Measurements from ENCODE around the gene TAX1BP3. TPM values are rescaled to one million over a fixed set of nuclear protein-coding genes. Genes with fewer than 3 reads are reported as not detected.
A peak's percentile ranks its signal among the peaks of the same experiment; 100 is the strongest.

The TAX1BP3 gene
- total RNA-seq, 1 donor from 2014 or later = 82.8 TPM

- Histone ChIP-seq H3K27ac (no peak overlapping the region), H3K9me3 (no peaks in the 10 kb centered on the region), H3K27me3 (ENCODE audit: low read depth) (peaks cover 28% of the 10 kb centered on the region), H3K4me3 (no peak overlapping the region), H3K36me3 (no peaks in the 10 kb centered on the region), H3K4me1 (no peaks in the 10 kb centered on the region)
- DNase-seq (no peak), ATAC-seq (no peak)
- intact Hi-C loops (cut with DNase I) = no loop called here
- TF ChIP-seq, protein P1, sequence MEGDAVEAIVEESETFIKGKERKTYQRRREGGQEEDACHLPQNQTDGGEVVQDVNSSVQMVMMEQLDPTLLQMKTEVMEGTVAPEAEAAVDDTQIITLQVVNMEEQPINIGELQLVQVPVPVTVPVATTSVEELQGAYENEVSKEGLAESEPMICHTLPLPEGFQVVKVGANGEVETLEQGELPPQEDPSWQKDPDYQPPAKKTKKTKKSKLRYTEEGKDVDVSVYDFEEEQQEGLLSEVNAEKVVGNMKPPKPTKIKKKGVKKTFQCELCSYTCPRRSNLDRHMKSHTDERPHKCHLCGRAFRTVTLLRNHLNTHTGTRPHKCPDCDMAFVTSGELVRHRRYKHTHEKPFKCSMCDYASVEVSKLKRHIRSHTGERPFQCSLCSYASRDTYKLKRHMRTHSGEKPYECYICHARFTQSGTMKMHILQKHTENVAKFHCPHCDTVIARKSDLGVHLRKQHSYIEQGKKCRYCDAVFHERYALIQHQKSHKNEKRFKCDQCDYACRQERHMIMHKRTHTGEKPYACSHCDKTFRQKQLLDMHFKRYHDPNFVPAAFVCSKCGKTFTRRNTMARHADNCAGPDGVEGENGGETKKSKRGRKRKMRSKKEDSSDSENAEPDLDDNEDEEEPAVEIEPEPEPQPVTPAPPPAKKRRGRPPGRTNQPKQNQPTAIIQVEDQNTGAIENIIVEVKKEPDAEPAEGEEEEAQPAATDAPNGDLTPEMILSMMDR (IDR thresholded peaks at IDR 0.05) = no peak
These were observed 10.6 kb upstream of the TAX1BP3 start for GRCh38 chr17:3678821-3679530.

DNA sequence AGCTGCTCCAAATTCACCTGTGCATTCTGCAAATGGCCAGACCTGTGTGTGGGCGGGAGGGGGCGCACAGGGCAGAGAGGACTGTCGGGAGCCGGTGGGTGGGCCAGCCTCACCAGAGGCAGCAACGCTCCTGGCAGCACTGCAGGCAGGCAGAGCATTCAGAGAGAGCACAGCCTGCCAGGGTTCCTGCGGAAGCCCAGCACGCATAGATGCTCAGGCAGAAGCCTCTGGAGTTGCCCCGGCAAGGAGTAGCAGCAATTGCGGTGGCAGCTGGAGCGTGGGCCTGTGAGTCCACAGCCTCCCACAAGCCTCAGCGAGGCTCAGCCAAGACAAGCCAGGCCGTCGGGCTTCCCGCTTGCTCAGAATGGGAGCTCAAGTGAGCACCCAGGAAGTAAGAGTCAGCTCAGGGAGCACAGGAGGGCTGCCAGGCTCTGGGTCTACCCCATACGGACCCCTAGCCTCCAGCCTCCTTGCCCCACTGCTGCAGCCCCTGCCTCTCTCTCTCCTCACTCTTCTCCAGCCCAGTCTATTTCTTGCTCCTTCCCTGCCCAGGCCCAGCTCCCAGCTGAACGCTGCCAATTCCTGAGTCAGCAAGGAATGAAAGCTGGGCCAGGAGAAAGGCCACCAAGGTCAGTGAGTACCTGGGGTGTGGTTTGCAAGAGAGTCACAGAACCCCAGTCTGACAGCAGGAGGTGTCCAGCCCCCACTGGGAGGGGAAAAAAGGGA lies 9.9 kb upstream of the TAX1BP3 start:
- TF ChIP-seq, protein P1 (IDR thresholded peaks at IDR 0.05) = no peak
- Histone ChIP-seq H3K36me3 (no peaks in the 10 kb centered on the region), H3K4me1 (no peaks in the 10 kb centered on the region), H3K27ac (no peak overlapping the region), H3K9me3 (no peaks in the 10 kb centered on the region), H3K4me3 (no peak overlapping the region), H3K27me3 (ENCODE audit: low read depth) (peaks cover 23% of the 10 kb centered on the region)
- intact Hi-C loops (cut with DNase I) = no loop called here
- peak in 1 of 2 donors; percentile 13 for ATAC-seq
- no peak for DNase-seq

DNA sequence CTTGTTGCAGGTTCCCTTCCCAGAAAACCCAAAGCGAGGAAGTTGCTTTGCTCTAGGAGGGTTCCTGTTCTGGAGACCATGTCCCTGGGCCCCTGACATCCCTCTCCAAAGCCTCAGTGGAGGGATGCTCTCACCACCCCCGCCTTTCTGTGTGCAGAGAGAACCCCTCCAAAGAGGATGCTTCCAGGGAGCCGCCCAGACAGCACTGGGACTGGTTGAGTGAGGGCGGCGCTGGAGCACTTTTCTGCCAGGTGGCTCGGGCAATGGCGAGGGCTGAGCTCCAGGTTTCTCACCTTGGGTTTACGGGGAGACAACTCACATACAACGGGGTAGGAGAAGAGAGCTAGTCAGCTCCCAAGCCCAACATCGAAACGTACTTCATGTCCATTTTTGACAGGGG lies 7.5 kb upstream of the TAX1BP3 start:
- DNase-seq (no peak), ATAC-seq (no peak)
- TF ChIP-seq, protein P1 (IDR thresholded peaks at IDR 0.05) = no peak

GRCh38 chr17:3672571-3672970 lies 4.2 kb upstream of the TAX1BP3 start:
- TF ChIP-seq, protein P1 (IDR thresholded peaks at IDR 0.05) = no peak
- no peaks in the 10 kb centered on the region for H3K36me3 ChIP-seq
- no peak for ATAC-seq
- H3K27me3 ChIP-seq (ENCODE audit: low read depth) = no peaks in the 10 kb centered on the region
- no peaks in the 10 kb centered on the region for H3K9me3 ChIP-seq
- no peak overlapping the region for H3K4me3 ChIP-seq
- no peak overlapping the region for H3K27ac ChIP-seq
- peaks cover 18% of the 10 kb centered on the region for H3K4me1 ChIP-seq
- intact Hi-C loops (cut with DNase I) = no loop called here
- DNase-seq = no peak

More for the DNA sequence above, 7.5 kb upstream of the TAX1BP3 start:
- Histone ChIP-seq H3K4me3 (no peak overlapping the region), H3K36me3 (no peaks in the 10 kb centered on the region), H3K27me3 (ENCODE audit: low read depth) (peaks cover 4% of the 10 kb centered on the region), H3K27ac (no peak overlapping the region), H3K9me3 (no peaks in the 10 kb centered on the region), H3K4me1 (no peaks in the 10 kb centered on the region)
- intact Hi-C loops (cut with DNase I) = no loop called here

DNA sequence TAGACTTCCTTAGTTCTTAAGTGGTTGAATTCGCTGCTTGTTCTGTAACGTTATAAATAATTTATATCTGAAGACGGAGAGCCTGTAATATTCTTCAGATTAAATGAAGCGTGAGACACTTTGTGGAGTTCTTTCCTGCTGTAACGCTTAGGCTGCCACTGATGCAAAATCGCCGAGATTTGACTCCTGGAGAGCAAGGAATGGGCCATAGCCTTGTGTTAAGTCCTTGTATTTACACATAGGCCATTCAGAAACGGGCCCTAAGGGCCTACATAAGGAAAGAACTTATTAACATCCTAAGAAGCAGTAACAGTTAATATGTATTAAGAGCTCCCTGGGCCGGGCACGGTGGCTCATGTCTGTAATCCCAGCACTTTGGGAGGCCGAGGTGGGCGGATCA lies 1.2 kb upstream of the TAX1BP3 start:
- H3K27ac ChIP-seq = peak overlapping the region; percentile 96
- DNase-seq (no peak), ATAC-seq (no peak)
- H3K36me3 ChIP-seq = peaks cover 5% of the 10 kb centered on the region
- H3K4me3 ChIP-seq = peak overlapping the region; percentile 93
- H3K27me3 ChIP-seq (ENCODE audit: low read depth) = no peaks in the 10 kb centered on the region
- intact Hi-C loops (cut with DNase I) = no loop called here
- TF ChIP-seq, protein P1 (IDR thresholded peaks at IDR 0.05) = no peak
- H3K4me1 ChIP-seq = peaks cover 36% of the 10 kb centered on the region
- H3K9me3 ChIP-seq = no peaks in the 10 kb centered on the region

Data from lower lobe of right lung (tissue), 2 donors.